Esophagus muscularis mucosa (tissue), 4 donors: ENCODE measurements around the gene CAPN1. TPM values are rescaled to one million over a fixed set of nuclear protein-coding genes. Genes with fewer than 3 reads are reported as not detected.
"Not testable (repeated sequence)": the region's sequence is repeated elsewhere in the genome, so short reads cannot be mapped to it uniquely, and the experiment has no call there.

ENCODE experiments used
- DNase-seq: peaks from one replicate; pipeline ENCODE4 v3.0.0-alpha.2; 2017; ENCODE audit errors: extremely low spot score
- H3K27ac ChIP-seq, 4 donors: fragments of 200-600 bp; sonication (generic); replicated peaks in 1 of 4; 1 replicate in 3 of 4; 2 replicates in 1 of 4; pipeline ENCODE4 v1.5.1; 2016 to 2019; ENCODE audit warnings: mild to moderate bottlenecking in 1 of 4
- H3K27me3 ChIP-seq, 4 donors: fragments of 200-600 bp; sonication (generic); one replicate each; pipeline versions ENCODE4 v1.5.1 to v1.6.0; 2016 to 2019
- H3K36me3 ChIP-seq, 4 donors: fragments of 200-600 bp; sonication (generic); one replicate each; pipeline ENCODE4 v1.5.1; 2016 to 2019
- H3K4me1 ChIP-seq, 4 donors: fragments of 200-600 bp; sonication (generic); one replicate each; pipeline ENCODE4 v1.5.1; 2016 to 2019
- H3K4me3 ChIP-seq, 4 donors: fragments of 200-600 bp; sonication (generic); 1 replicate in 2 of 4; 2 replicates in 2 of 4; pipeline ENCODE4 v1.5.1; 2016 to 2019; ENCODE audit warnings: mild to moderate bottlenecking in 4 of 4, moderate library complexity in 1 of 4
- H3K9me3 ChIP-seq, 4 donors: fragments of 200-600 bp; sonication (generic); 1 replicate in 3 of 4; 2 replicates in 1 of 4; pipeline ENCODE4 v1.5.1; 2016 to 2019
- EP300 ChIP-seq: sonication (generic); formaldehyde crosslinking; IDR thresholded peaks from one replicate; pipeline ENCODE4 v1.6.1; 2017; ENCODE audit warnings: antibody characterized with exemption
- POLR2A ChIP-seq: fragments of 450-650 bp; IDR thresholded peaks from one replicate; pipeline ENCODE4 v1.6.1; 2017; ENCODE audit warnings: antibody characterized with exemption, moderate library complexity, mild to moderate bottlenecking, low read depth
- POLR2AphosphoS5 ChIP-seq, 2 donors: sonication (generic); formaldehyde crosslinking; IDR thresholded peaks; one replicate each; pipeline ENCODE4 v1.6.1; 2017; ENCODE audit warnings: antibody characterized with exemption in 2 of 2
- WGBS: methylation state at CpG from one replicate; pipeline ENCODE4 v1.1.5; 2018; 5-methylcytosine and 5-hydroxymethylcytosine counted together
- intact Hi-C: fragments of 100-400 bp; cut with DNase I; formaldehyde crosslinking; loops from one replicate; pipeline ENCODE4 v1.15.1; 2023
- total RNA-seq, 4 donors: library from RNA; depleted of rRNA; stranded (reverse); fragments of >200 nt; gene quantifications; one replicate each; pipeline versions ENCODE4 v1.1.0 to v1.2.1, GENCODE V29; 2016
- TF ChIP-seq, protein P1 (sequence below), 3 experiments: fragments of 200-600 bp in 2 of 3; fragments of 450-650 bp in 1 of 3; sonication (generic) in 2 of 3; IDR thresholded peaks; one replicate each; pipeline ENCODE4 v1.5.1; 2017 to 2019; ENCODE audit warnings: antibody characterized with exemption in 3 of 3, mild to moderate bottlenecking in 2 of 3, moderate library complexity in 1 of 3

CAPN1 gene
- total RNA-seq, 4 donors from 2014 or later, result 95.9 to 246 (median 167) TPM

- no peaks in the 10 kb centered on the region for H3K9me3 ChIP-seq
- no peak for DNase-seq
- no peak overlapping the region for H3K27ac ChIP-seq
- no peak overlapping the region for H3K4me3 ChIP-seq
- no peaks in the 10 kb centered on the region for H3K27me3 ChIP-seq
- no peaks in the 10 kb centered on the region for H3K4me1 ChIP-seq
- intact Hi-C loops, result no loop called here
- no peaks in the 10 kb centered on the region for H3K36me3 ChIP-seq
- no peak for TF ChIP-seq POLR2A
- no peak for TF ChIP-seq POLR2AphosphoS5 (IDR thresholded peaks at IDR 0.05)
- TF ChIP-seq, protein P1, sequence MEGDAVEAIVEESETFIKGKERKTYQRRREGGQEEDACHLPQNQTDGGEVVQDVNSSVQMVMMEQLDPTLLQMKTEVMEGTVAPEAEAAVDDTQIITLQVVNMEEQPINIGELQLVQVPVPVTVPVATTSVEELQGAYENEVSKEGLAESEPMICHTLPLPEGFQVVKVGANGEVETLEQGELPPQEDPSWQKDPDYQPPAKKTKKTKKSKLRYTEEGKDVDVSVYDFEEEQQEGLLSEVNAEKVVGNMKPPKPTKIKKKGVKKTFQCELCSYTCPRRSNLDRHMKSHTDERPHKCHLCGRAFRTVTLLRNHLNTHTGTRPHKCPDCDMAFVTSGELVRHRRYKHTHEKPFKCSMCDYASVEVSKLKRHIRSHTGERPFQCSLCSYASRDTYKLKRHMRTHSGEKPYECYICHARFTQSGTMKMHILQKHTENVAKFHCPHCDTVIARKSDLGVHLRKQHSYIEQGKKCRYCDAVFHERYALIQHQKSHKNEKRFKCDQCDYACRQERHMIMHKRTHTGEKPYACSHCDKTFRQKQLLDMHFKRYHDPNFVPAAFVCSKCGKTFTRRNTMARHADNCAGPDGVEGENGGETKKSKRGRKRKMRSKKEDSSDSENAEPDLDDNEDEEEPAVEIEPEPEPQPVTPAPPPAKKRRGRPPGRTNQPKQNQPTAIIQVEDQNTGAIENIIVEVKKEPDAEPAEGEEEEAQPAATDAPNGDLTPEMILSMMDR (IDR thresholded peaks at IDR 0.05), result no peak
- no peak for TF ChIP-seq EP300
- WGBS, result 60% methylated on average over 5 of the region's 5 CpGs
Observed at GRCh38 chr11:65241134-65241533, 59.4 kb downstream of the CAPN1 start.

GRCh38 chr11:65241692-65242091, 60.0 kb downstream of the CAPN1 start:
- intact Hi-C loops, result no loop called here

DNA sequence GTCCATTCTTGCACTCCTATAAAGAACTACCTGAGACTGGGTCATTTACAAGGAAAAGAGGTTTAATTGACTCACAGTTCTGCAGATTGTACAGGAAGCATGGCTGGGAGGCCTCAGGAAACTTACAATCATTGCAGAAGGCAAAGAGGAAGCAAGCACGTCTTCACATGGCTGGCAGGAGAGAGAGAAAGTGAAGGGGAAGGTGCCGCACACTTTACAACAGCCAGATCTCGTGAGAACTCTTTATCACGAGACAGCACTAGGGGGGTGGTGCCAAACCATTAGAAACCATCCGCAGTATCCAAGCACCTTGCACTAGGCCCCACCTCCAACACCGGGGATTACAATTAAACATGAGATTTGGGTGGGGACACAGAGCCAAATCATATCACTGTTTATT, 60.7 kb downstream of the CAPN1 start:
- 84% methylated on average over 6 of the region's 6 CpGs for WGBS
- DNase-seq, result no peak
- no peaks in the 10 kb centered on the region for H3K36me3 ChIP-seq
- no peak overlapping the region for H3K27ac ChIP-seq
- no peak for TF ChIP-seq POLR2AphosphoS5 (IDR thresholded peaks at IDR 0.05)
- TF ChIP-seq, protein P1 (IDR thresholded peaks at IDR 0.05), result no peak
- no peak for TF ChIP-seq POLR2A
- no peak for TF ChIP-seq EP300
- H3K27me3 ChIP-seq, result no peaks in the 10 kb centered on the region
- H3K4me3 ChIP-seq, result no peak overlapping the region
- H3K4me1 ChIP-seq, result no peaks in the 10 kb centered on the region
- H3K9me3 ChIP-seq, result no peaks in the 10 kb centered on the region
- intact Hi-C loops, result no loop called here

More at GRCh38 chr11:65241692-65242091, 60.0 kb downstream of the CAPN1 start:
- Histone ChIP-seq H3K27ac (no peak overlapping the region), H3K9me3 (no peaks in the 10 kb centered on the region), H3K27me3 (no peaks in the 10 kb centered on the region), H3K36me3 (no peaks in the 10 kb centered on the region), H3K4me3 (no peak overlapping the region), H3K4me1 (no peaks in the 10 kb centered on the region)
- no peak for TF ChIP-seq POLR2A
- TF ChIP-seq EP300, result no peak
- TF ChIP-seq, protein P1 (IDR thresholded peaks at IDR 0.05), result no peak
- TF ChIP-seq POLR2AphosphoS5 (IDR thresholded peaks at IDR 0.05), result no peak
- DNase-seq, result no peak

GRCh38 chr11:65243797-65244196, 62.1 kb downstream of the CAPN1 start:
- no peak for TF ChIP-seq POLR2AphosphoS5 (IDR thresholded peaks at IDR 0.05)
- TF ChIP-seq, protein P1 (IDR thresholded peaks at IDR 0.05), result no peak
- no peak for TF ChIP-seq POLR2A
- TF ChIP-seq EP300, result no peak
- Histone ChIP-seq H3K27me3 (no peaks in the 10 kb centered on the region), H3K9me3 (no peaks in the 10 kb centered on the region), H3K36me3 (no peaks in the 10 kb centered on the region), H3K4me3 (no peak overlapping the region), H3K4me1 (no peaks in the 10 kb centered on the region), H3K27ac (no peak overlapping the region)
- no peak for DNase-seq
- intact Hi-C loops, result no loop called here
- 59% methylated on average over 4 of the region's 4 CpGs for WGBS

DNA sequence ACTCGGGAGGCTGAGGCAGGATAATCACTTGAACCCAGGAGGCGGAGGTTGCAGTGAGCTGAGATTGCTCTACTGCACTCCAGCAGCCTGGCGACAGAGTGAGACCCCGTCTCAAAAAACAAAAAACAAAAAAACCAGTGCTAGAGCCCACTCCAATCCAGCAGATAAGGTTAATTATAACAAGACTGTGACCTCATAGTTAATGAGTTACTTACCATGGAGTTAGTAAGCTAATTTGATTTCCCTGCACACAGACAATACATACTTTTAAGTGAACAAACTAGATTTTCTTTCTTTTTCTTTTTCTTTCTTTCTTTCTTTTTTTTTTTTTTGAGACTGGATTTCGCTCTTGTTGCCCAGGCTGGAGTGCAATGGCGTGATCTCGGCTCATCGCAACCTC, 63.3 kb downstream of the CAPN1 start:
- H3K27me3 ChIP-seq, H3K4me3 ChIP-seq, DNase-seq, intact Hi-C loops, H3K4me1 ChIP-seq, H3K36me3 ChIP-seq, H3K9me3 ChIP-seq, H3K27ac ChIP-seq: not testable (repeated sequence)
- WGBS, result 93% methylated on average over 8 of the region's 8 CpGs
